HepG2 (cell line): ENCODE data around the gene C9orf50.

Experiments
- AKAP8 ChIP-seq: sonication (generic); formaldehyde crosslinking; IDR thresholded peaks from 2 replicates; pipeline ENCODE4 v1.5.1; 2020; ENCODE audit warnings: mild to moderate bottlenecking, missing genetic modification reagents
- RNF2 ChIP-seq: fragments of 450-650 bp; conservative IDR thresholded peaks from 2 replicates; pipeline ENCODE4 v1.6.1; 2016; ENCODE audit warnings: low read depth
- TAF1 ChIP-seq: sonication (generic); formaldehyde crosslinking; IDR thresholded peaks from 2 replicates; pipeline ENCODE4 v1.4.0; 2020; ENCODE audit warnings: missing genetic modification reagents
- ZNF513 ChIP-seq: sonication (generic); formaldehyde crosslinking; conservative IDR thresholded peaks from 2 replicates; pipeline ENCODE4 v1.5.0; 2020; ENCODE audit warnings: missing genetic modification reagents

- TF ChIP-seq TAF1 (CRISPR knock-in tag) (no peak), RNF2 (no peak), AKAP8 (no peak), ZNF513 (CRISPR knock-in tag) (no peak)
Observed at GRCh38 chr9:129640871-129641749, 20.2 kb upstream of the C9orf50 start.
